Dedifferentiated amniotic fluid mesenchymal stem cell (primary cell): ENCODE measurements around the gene PROX1.
A peak's percentile ranks its signal among the peaks of the same experiment; 100 is the strongest.

Source experiments
- DNase-seq: peaks from one replicate; pipeline ENCODE4 v3.0.0-alpha.2; 2016; ENCODE audit errors: extremely low spot score

The PROX1 gene

GRCh38 chr1:213987927-213988506 lies at the start of gene PROX1:
TSS of gene PROX1 (plus strand) at chr1:213987973. CDS start at chr1:213996536, 8,563 bp downstream.
- DNase-seq, result peak; percentile 88

GRCh38 chr1:213938776-213939175 lies 49.0 kb upstream of the PROX1 start:
- DNase-seq, result no peak

- no peak for DNase-seq
Measured at GRCh38 chr1:213939888-213940287, 47.9 kb upstream of the PROX1 start.

- DNase-seq, result no peak
Measured at GRCh38 chr1:213940947-213941346, 46.8 kb upstream of the PROX1 start.

GRCh38 chr1:213942061-213942460 lies 45.7 kb upstream of the PROX1 start:
- no peak for DNase-seq

- DNase-seq, result no peak
Measured at GRCh38 chr1:213947200-213947801, 40.5 kb upstream of the PROX1 start.

GRCh38 chr1:213951876-213952275 lies 35.9 kb upstream of the PROX1 start:
- DNase-seq, result no peak

GRCh38 chr1:213953806-213954205 lies 34.0 kb upstream of the PROX1 start:
- no peak for DNase-seq

- no peak for DNase-seq
Measured at GRCh38 chr1:213956295-213956770, 31.4 kb upstream of the PROX1 start.

GRCh38 chr1:213958346-213958745 lies 29.4 kb upstream of the PROX1 start:
- DNase-seq, result no peak

- DNase-seq, result no peak
Measured at GRCh38 chr1:213960963-213961362, 26.8 kb upstream of the PROX1 start.

GRCh38 chr1:213962508-213962907 lies 25.3 kb upstream of the PROX1 start:
- DNase-seq, result no peak

- DNase-seq, result no peak
Measured at GRCh38 chr1:213966122-213966521, 21.7 kb upstream of the PROX1 start.

- DNase-seq, result no peak
Measured at GRCh38 chr1:213968146-213968825, 19.5 kb upstream of the PROX1 start.

GRCh38 chr1:213969958-213970555 lies 17.7 kb upstream of the PROX1 start:
- no peak for DNase-seq

- no peak for DNase-seq
Measured at GRCh38 chr1:213972141-213972540, 15.6 kb upstream of the PROX1 start.

- no peak for DNase-seq
Measured at GRCh38 chr1:213973129-213973528, 14.6 kb upstream of the PROX1 start.

GRCh38 chr1:213976665-213977485 lies 10.9 kb upstream of the PROX1 start:
- no peak for DNase-seq

- no peak for DNase-seq
Measured at GRCh38 chr1:213977486-213977842, 10.3 kb upstream of the PROX1 start.

GRCh38 chr1:213977909-213978308 lies 9.9 kb upstream of the PROX1 start:
- no peak for DNase-seq

- DNase-seq, result no peak
Measured at GRCh38 chr1:213979751-213980586, 7.8 kb upstream of the PROX1 start.
